Endodermal cell (in vitro differentiated cells): ENCODE results near the gene LRRC58. TPM values are rescaled to one million over a fixed set of nuclear protein-coding genes. Genes with fewer than 3 reads are reported as not detected.
A peak's percentile ranks its signal among the peaks of the same experiment; 100 is the strongest.

Source experiments
- DNase-seq: peaks from one replicate; pipeline ENCODE4 v3.0.0-alpha.2; 2017
- H3K27ac ChIP-seq: 2 replicates; pipeline ENCODE4 v1.5.1; 2013; ENCODE audit warnings: mild to moderate bottlenecking, low read depth, low read length, moderate library complexity
- H3K27me3 ChIP-seq: 2 replicates; pipeline ENCODE4 v1.6.1; 2013; ENCODE audit warnings: mild to moderate bottlenecking, low read length, moderate library complexity; ENCODE audit not compliant: insufficient read depth, control insufficient read depth, poor library complexity, severe bottlenecking
- H3K36me3 ChIP-seq: 2 replicates; pipeline ENCODE4 v1.7.0; 2013; ENCODE audit warnings: mild to moderate bottlenecking, low read length, moderate library complexity; ENCODE audit not compliant: control insufficient read depth, insufficient read depth
- H3K4me1 ChIP-seq: one replicate; pipeline ENCODE4 v1.7.0; 2013; ENCODE audit warnings: low read length; ENCODE audit not compliant: control insufficient read depth, insufficient read depth
- H3K4me3 ChIP-seq: 2 replicates; pipeline ENCODE4 v1.5.1; 2013; ENCODE audit warnings: mild to moderate bottlenecking, low read length, moderate library complexity
- H3K9ac ChIP-seq: 2 replicates; pipeline ENCODE4 v1.6.1; 2013; ENCODE audit warnings: mild to moderate bottlenecking, low read length, moderate library complexity; ENCODE audit not compliant: poor library complexity, severe bottlenecking; ENCODE audit errors: extremely low read depth
- H3K9me3 ChIP-seq: 2 replicates; pipeline ENCODE4 v1.6.1; 2013; ENCODE audit warnings: mild to moderate bottlenecking, low read length, moderate library complexity; ENCODE audit not compliant: control insufficient read depth
- H3K27ac Mint-ChIP-seq: 2 replicates; pipeline ENCODE4 v1.8.0; 2020; ENCODE audit warnings: mixed read lengths
- H3K27me3 Mint-ChIP-seq: 2 replicates; pipeline ENCODE4 v1.8.0; 2021; ENCODE audit warnings: mild to moderate bottlenecking, mixed read lengths; ENCODE audit not compliant: insufficient read depth
- H3K36me3 Mint-ChIP-seq: 2 replicates; pipeline ENCODE4 v1.8.0; 2020; ENCODE audit warnings: low read depth, mixed read lengths
- H3K4me1 Mint-ChIP-seq: 2 replicates; pipeline ENCODE4 v1.8.0; 2020; ENCODE audit warnings: mixed read lengths
- H3K4me3 Mint-ChIP-seq: 2 replicates; pipeline ENCODE4 v1.8.0; 2020; ENCODE audit warnings: mild to moderate bottlenecking, moderate library complexity, mixed read lengths
- H3K9me3 Mint-ChIP-seq: 2 replicates; pipeline ENCODE4 v1.8.0; 2020; ENCODE audit warnings: mild to moderate bottlenecking, mixed read lengths
- CTCF ChIP-seq: fragments of 200-600 bp; sonication (generic); conservative IDR thresholded peaks from 2 replicates; pipeline ENCODE4 v1.5.0; 2021; ENCODE audit warnings: antibody characterized with exemption, mild to moderate bottlenecking
- WGBS, 2 experiments: methylation state at CpG; one replicate each; pipeline versions ENCODE4 v1.1.5 to v1.1.7; 2013; ENCODE audit warnings: missing lambda C conversion rate in 2 of 2, mixed read lengths in 1 of 2; ENCODE audit not compliant: insufficient coverage in 1 of 2, insufficient read length in 1 of 2; 5-methylcytosine and 5-hydroxymethylcytosine counted together
- long read RNA-seq, 4 experiments: library from polyadenylated mRNA in 2 of 4; library from RNA in 1 of 4; library from capped mRNA in 1 of 4; stranded (forward) in 3 of 4; unstranded in 1 of 4; transcript quantifications; one replicate each; pipeline ENCODE4 v2.0.0, GENCODE V29; 2020 to 2021; ENCODE audit warnings: inconsistent platforms in 1 of 4
- polyA plus RNA-seq, 2 experiments: library from polyadenylated mRNA; stranded (reverse); fragments of 50-300 nt; gene quantifications; one replicate each; pipeline ENCODE4 v1.2.3, GENCODE V29; 2013
- total RNA-seq, 2 donors: library from RNA; stranded (reverse); fragmentation: NEBNext Ultra II Directional in 1 of 2; extraction: Animal tissue kit (Norgen Biotek cat#: 25700) in 1 of 2; gene quantifications; 2 replicates in 1 of 2; 3 replicates in 1 of 2; pipeline ENCODE4 v1.2.1, GENCODE V29; 2021

Gene LRRC58
- 10 to 100 TPM; 16.0 to 20.5 TPM for total RNA-seq
- 17.6 TPM for polyA plus RNA-seq (2013, experiment 1 of 2)
- 17.5 TPM for polyA plus RNA-seq (2013, experiment 2 of 2)
- long read RNA-seq, experiment 1, full-length matches to known transcripts: 2 of 10 reads
- long read RNA-seq, experiment 1, partial matches to known transcripts: 0 of 10 reads
- long read RNA-seq, experiment 1, other reads (novel, unspliced or antisense): 8 of 10 reads
- long read RNA-seq, experiment 2, full-length matches to known transcripts: 4 of 16 reads
- long read RNA-seq, experiment 2, partial matches to known transcripts: 1 of 16 reads
- long read RNA-seq, experiment 2, other reads (novel, unspliced or antisense): 11 of 16 reads
- long read RNA-seq, experiment 3, full-length matches to known transcripts: 39 of 43 reads
- long read RNA-seq, experiment 3, partial matches to known transcripts: 0 of 43 reads
- long read RNA-seq, experiment 3, other reads (novel, unspliced or antisense): 4 of 43 reads
- long read RNA-seq, experiment 4, partial matches to known transcripts: 0 of 2 reads
- long read RNA-seq, experiment 4, other reads (novel, unspliced or antisense): 2 of 2 reads

DNA sequence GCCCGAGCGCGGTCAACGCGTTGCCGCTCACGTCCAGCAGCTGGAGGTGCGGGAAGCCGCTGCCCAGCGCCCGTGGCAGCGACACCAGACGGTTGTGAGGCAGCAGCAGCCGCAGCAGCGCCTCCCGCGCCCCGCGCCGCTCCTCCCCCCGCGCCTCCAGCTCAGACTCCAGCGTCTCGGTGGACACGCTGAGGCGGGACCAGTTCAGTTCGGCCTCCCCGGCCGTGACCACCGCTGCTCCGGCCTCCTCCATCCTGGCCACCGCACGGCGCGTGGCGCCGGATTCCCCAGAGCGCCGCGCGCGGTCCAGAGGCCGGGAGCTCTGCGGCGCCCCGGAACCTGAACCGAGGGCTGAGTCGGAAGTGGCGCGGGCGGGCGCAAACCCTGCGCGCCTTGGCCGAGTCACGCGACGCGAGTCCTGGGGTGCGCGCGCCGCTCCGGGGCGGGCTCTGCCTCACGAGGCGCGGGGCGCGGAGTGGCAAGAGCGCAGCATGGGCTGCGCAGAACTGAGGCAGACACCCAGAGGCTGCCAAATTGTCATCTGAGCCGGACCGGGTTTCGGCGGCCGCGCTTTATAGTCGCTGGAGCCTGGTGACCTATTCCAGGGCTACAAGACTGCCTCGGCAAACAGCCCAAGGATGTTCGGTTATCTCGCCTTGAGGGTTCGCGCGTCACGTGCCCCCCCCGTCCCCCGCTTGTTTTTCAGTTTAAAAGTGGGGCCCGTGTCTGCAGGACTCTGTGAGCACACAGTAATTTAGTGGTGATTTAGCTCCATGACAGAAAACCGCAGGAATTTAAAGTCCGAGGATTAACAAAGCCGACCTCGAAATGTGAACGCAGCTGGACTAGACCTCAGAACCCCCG lies at the start of gene LRRC58:
LRRC58 (minus strand) TSS at position 364 of the 864 bp plus-strand sequence; CDS start at position 253, 111 bp downstream.
- H3K9me3 Mint-ChIP-seq: no peaks in the 10 kb centered on the region

DNA sequence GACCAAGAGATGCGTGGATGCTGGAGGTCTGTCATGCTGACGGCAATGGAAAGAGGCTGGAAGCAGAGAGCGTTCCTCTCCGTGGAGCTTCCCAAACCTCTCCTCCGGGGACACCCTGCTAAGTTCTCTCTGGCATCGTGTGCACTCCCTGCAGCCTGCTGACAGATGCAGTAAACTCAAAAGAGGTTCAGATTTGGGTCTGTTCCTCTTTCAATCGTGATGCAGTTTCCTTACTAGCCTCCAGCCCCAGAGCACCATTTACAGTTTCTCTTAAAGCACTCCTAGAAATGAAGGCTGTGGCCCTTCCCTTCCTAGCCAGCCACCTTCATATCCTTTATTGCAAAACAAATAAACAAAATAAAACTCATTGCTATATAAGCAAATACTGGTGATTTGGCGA lies 47.3 kb upstream of the LRRC58 start:
- Histone ChIP-seq H3K27me3 (no peaks in the 10 kb centered on the region), H3K4me3 (no peak overlapping the region), H3K9me3 (no peaks in the 10 kb centered on the region), H3K36me3 (peaks cover 68% of the 10 kb centered on the region), H3K27ac (no peak overlapping the region), H3K4me1 (no peaks in the 10 kb centered on the region), H3K9ac (no peak overlapping the region)
- H3K4me3 Mint-ChIP-seq: no peak overlapping the region
- H3K36me3 Mint-ChIP-seq: peaks cover 69% of the 10 kb centered on the region
- 94 to 95% methylated on average over 8 of the region's 8 CpGs for WGBS, 2 experiments
- TF ChIP-seq CTCF: no peak
- no peaks in the 10 kb centered on the region for H3K27me3 Mint-ChIP-seq
- no peak for DNase-seq
- H3K9me3 Mint-ChIP-seq: no peaks in the 10 kb centered on the region
- no peak overlapping the region for H3K27ac Mint-ChIP-seq
- H3K4me1 Mint-ChIP-seq: no peaks in the 10 kb centered on the region

More for the DNA sequence above, at the start of gene LRRC58:
- Mint-ChIP-seq H3K4me1 (peaks cover 10% of the 10 kb centered on the region), H3K27me3 (peaks cover 5% of the 10 kb centered on the region), H3K27ac (peak within 1 kb of the TSS; percentile 90), H3K36me3 (peaks cover 4% of the 10 kb centered on the region), H3K4me3 (peak within 1 kb of the TSS; percentile 77)
- 1 to 2% methylated on average over 30 to 95 of the region's 95 CpGs for WGBS, 2 experiments
- no peaks in the 10 kb centered on the region for H3K9me3 ChIP-seq
- H3K4me1 ChIP-seq: no peaks in the 10 kb centered on the region
- DNase-seq: peak; percentile 91
- peaks cover 7% of the 10 kb centered on the region for H3K27me3 ChIP-seq
- H3K27ac ChIP-seq: peak within 1 kb of the TSS; percentile 59
- peaks cover 3% of the 10 kb centered on the region for H3K36me3 ChIP-seq
- H3K9ac ChIP-seq: peak within 1 kb of the TSS; percentile 63
- peak; percentile 60 for TF ChIP-seq CTCF
- peak within 1 kb of the TSS; percentile 89 for H3K4me3 ChIP-seq

GRCh38 chr3:120394347-120394746 lies 45.2 kb upstream of the LRRC58 start:
- no peak overlapping the region for H3K4me3 ChIP-seq
- no peak for DNase-seq
- peaks cover 48% of the 10 kb centered on the region for H3K36me3 ChIP-seq
- H3K27me3 ChIP-seq: no peaks in the 10 kb centered on the region
- H3K9me3 ChIP-seq: no peaks in the 10 kb centered on the region
- H3K9me3 Mint-ChIP-seq: no peaks in the 10 kb centered on the region
- H3K4me1 Mint-ChIP-seq: no peaks in the 10 kb centered on the region
- H3K27ac Mint-ChIP-seq: no peak overlapping the region
- peaks cover 48% of the 10 kb centered on the region for H3K36me3 Mint-ChIP-seq
- no peak overlapping the region for H3K27ac ChIP-seq
- TF ChIP-seq CTCF: no peak
- H3K27me3 Mint-ChIP-seq: no peaks in the 10 kb centered on the region
- no peak overlapping the region for H3K4me3 Mint-ChIP-seq
- 92 to 100% methylated on average over 2 of the region's 2 CpGs for WGBS, 2 experiments
- H3K4me1 ChIP-seq: no peaks in the 10 kb centered on the region
- no peak overlapping the region for H3K9ac ChIP-seq
